Endothelial cell of umbilical vein (primary cell): ENCODE data around the gene SRRD. TPM values are rescaled to one million over a fixed set of nuclear protein-coding genes. Genes with fewer than 3 reads are reported as not detected.

Experiments
- BruUV-seq: library from RNA; stranded (reverse); fragments of 400-500 nt; replicated peaks from 2 replicates; lab custom pipeline; 2021; lab: Mats Ljungman, UMichigan
- CTCF ChIA-PET: fragments of 300-600, 350-600 bp; sonication (Branson Sonifier 250); formaldehyde crosslinking; loops from one replicate; lab custom pipeline; 2021; ENCODE audit warnings: antibody characterized with exemption, inconsistent platforms; lab: Charles Lee
- POLR2A ChIA-PET: fragments of 300-600, 350-600 bp; sonication (Branson Sonifier 250); formaldehyde crosslinking; loops from one replicate; lab custom pipeline; 2021; ENCODE audit warnings: antibody characterized with exemption, inconsistent platforms; lab: Charles Lee
- DNase-seq: peaks from one replicate; pipeline ENCODE4 v3.0.0-alpha.2; 2011; ENCODE audit warnings: low read depth, low spot score
- FAIRE-seq: peaks from 2 replicates; lab custom pipeline; 2011; peaks lifted over from hg19 to GRCh38; lab: Jason Lieb, UNC
- H2AFZ ChIP-seq: 2 replicates; pipeline ENCODE4 v1.6.0; 2012; ENCODE audit warnings: low read depth, low read length, control low read depth, inconsistent platforms
- H3K27ac ChIP-seq: 2 replicates; pipeline ENCODE4 v1.5.1; 2011; ENCODE audit warnings: low read depth, mild to moderate bottlenecking, control low read depth, low read length, moderate library complexity; ENCODE audit not compliant: insufficient read depth
- H3K27me3 ChIP-seq, 2 experiments: 2 replicates each; pipeline versions ENCODE4 v1.6.0 to v1.6.1; 2011; ENCODE audit warnings: low read length in 2 of 2, mixed read lengths in 1 of 2; ENCODE audit not compliant: control insufficient read depth in 2 of 2, insufficient read depth in 2 of 2
- H3K36me3 ChIP-seq, 2 experiments: 2 replicates in 1 of 2; 3 replicates in 1 of 2; pipeline ENCODE4 v1.5.1; 2011; ENCODE audit warnings: low read length in 2 of 2, mild to moderate bottlenecking in 1 of 2, moderate library complexity in 1 of 2; ENCODE audit not compliant: control insufficient read depth in 2 of 2, insufficient read depth in 2 of 2; ENCODE audit errors: extremely low read depth in 1 of 2
- H3K4me1 ChIP-seq: 3 replicates; pipeline ENCODE4 v1.5.1; 2011; ENCODE audit warnings: mild to moderate bottlenecking, low read length; ENCODE audit not compliant: control insufficient read depth, insufficient read depth; ENCODE audit errors: extremely low read depth
- H3K4me2 ChIP-seq: 2 replicates; pipeline ENCODE4 v1.6.1; 2011; ENCODE audit warnings: low read length, control low read depth, mixed read lengths; ENCODE audit not compliant: insufficient read depth
- H3K4me3 ChIP-seq, 3 experiments: fragments of 200-600 bp in 1 of 3; sonication (generic), shearing (Covaris generic) in 1 of 3; replicated peaks in 1 of 3; 2 replicates each; pipeline ENCODE4 v1.5.1; 2011 to 2016; ENCODE audit warnings: control low read depth in 3 of 3, low read length in 3 of 3, mild to moderate bottlenecking in 2 of 3, inconsistent platforms in 1 of 3, low read depth in 1 of 3, moderate library complexity in 1 of 3; ENCODE audit not compliant: insufficient read depth in 1 of 3
- H3K79me2 ChIP-seq: 2 replicates; pipeline ENCODE4 v1.6.0; 2012; ENCODE audit warnings: low read length, inconsistent platforms; ENCODE audit not compliant: control insufficient read depth, insufficient read depth
- H3K9ac ChIP-seq: replicated peaks from 2 replicates; pipeline ENCODE3; 2011; ENCODE audit warnings: low read length, control low read depth; ENCODE audit not compliant: insufficient read depth; ENCODE audit errors: extremely low read depth
- H3K9me1 ChIP-seq: replicated peaks from 3 replicates; pipeline ENCODE4 v1.6.0; 2011; ENCODE audit warnings: mild to moderate bottlenecking, low read length; ENCODE audit not compliant: control insufficient read depth, insufficient read depth; ENCODE audit errors: extremely low read depth
- H3K9me3 ChIP-seq: replicated peaks from 2 replicates; pipeline ENCODE4 v1.5.1; 2012; ENCODE audit warnings: low read length, inconsistent platforms; ENCODE audit not compliant: control insufficient read depth, insufficient read depth
- H4K20me1 ChIP-seq: replicated peaks from 2 replicates; pipeline ENCODE3; 2011; ENCODE audit warnings: mild to moderate bottlenecking, low read length; ENCODE audit not compliant: control insufficient read depth, insufficient read depth; ENCODE audit errors: extremely low read depth
- CTCF ChIP-seq, 2 donors: IDR thresholded peaks; 1 replicate in 1 of 2; 2 replicates in 1 of 2; pipeline ENCODE4 v1.5.1; 2011; ENCODE audit warnings: low read length in 2 of 2, mild to moderate bottlenecking in 2 of 2, moderate library complexity in 2 of 2, control low read depth in 1 of 2, inconsistent platforms in 1 of 2, low read depth in 1 of 2; ENCODE audit not compliant: insufficient read depth in 1 of 2; ENCODE audit errors: extremely low read depth in 1 of 2
- EZH2 ChIP-seq: IDR thresholded peaks from 2 replicates; pipeline ENCODE4 v1.6.1; 2012; ENCODE audit warnings: borderline replicate concordance, low read depth, mild to moderate bottlenecking, moderate library complexity, low read length, inconsistent platforms; ENCODE audit not compliant: severe bottlenecking
- FOS ChIP-seq: IDR thresholded peaks from 2 replicates; pipeline ENCODE4 v1.6.1; 2011; ENCODE audit warnings: mild to moderate bottlenecking, low read length, moderate library complexity, borderline replicate concordance; ENCODE audit not compliant: insufficient read depth
- GATA2 ChIP-seq: IDR thresholded peaks from 2 replicates; pipeline ENCODE4 v1.7.0; 2011; ENCODE audit warnings: low read depth, mild to moderate bottlenecking, moderate library complexity, mixed read lengths, low read length; ENCODE audit not compliant: insufficient read length, insufficient read depth
- JUN ChIP-seq: IDR thresholded peaks from 2 replicates; pipeline ENCODE4 v1.6.1; 2011; ENCODE audit warnings: borderline replicate concordance, low read depth; ENCODE audit not compliant: insufficient read length, insufficient read depth
- MAX ChIP-seq: IDR thresholded peaks from 2 replicates; pipeline ENCODE4 v1.6.1; 2011; ENCODE audit not compliant: insufficient read depth, insufficient read length
- MYC ChIP-seq: IDR thresholded peaks from one replicate; pipeline ENCODE4 v1.6.1; 2011; ENCODE audit warnings: mild to moderate bottlenecking, low read depth, low read length
- POLR2A ChIP-seq: IDR thresholded peaks from 2 replicates; pipeline ENCODE4 v1.6.1; 2012; ENCODE audit warnings: low read depth, mild to moderate bottlenecking, control low read depth, low read length
- POLR2AphosphoS5 ChIP-seq: IDR thresholded peaks from 2 replicates; pipeline ENCODE4 v1.6.1; 2012; ENCODE audit warnings: low read depth, mild to moderate bottlenecking, control low read depth, low read length, moderate library complexity; ENCODE audit not compliant: insufficient read depth
- dilution Hi-C: fragments of 300-500 bp; cut with MboI; formaldehyde crosslinking; loops from one replicate; pipeline ENCODE4 v1.15.0; 2019; ENCODE audit warnings: low sequenced_read_pairs; ENCODE audit not compliant: extremely low pct_ligation_motif_present
- intact Hi-C: fragments of 100-400 bp; cut with micrococcal nuclease; formaldehyde crosslinking; loops from one replicate; pipeline ENCODE4 v1.10.0; 2022
- polyA plus RNA-seq, 4 experiments: library from polyadenylated mRNA; depleted of rRNA in 3 of 4; stranded (reverse) in 3 of 4; unstranded in 1 of 4; fragments of >200 nt; gene quantifications; 2 replicates each; pipeline versions ENCODE4 v1.2.1 to v1.2.3, GENCODE V29; 2011 to 2012; ENCODE audit warnings: missing spikeins in 1 of 4
- total RNA-seq: library from RNA; stranded (reverse); gene quantifications from 2 replicates; pipeline ENCODE4 v1.2.3, GENCODE V29; 2021

The SRRD gene
- total and polyA plus RNA-seq, 2 donors (not counting 3 experiments of a cell fraction or from before 2014, with no cell fraction given) = 23.4 to 24.2 TPM

DNA sequence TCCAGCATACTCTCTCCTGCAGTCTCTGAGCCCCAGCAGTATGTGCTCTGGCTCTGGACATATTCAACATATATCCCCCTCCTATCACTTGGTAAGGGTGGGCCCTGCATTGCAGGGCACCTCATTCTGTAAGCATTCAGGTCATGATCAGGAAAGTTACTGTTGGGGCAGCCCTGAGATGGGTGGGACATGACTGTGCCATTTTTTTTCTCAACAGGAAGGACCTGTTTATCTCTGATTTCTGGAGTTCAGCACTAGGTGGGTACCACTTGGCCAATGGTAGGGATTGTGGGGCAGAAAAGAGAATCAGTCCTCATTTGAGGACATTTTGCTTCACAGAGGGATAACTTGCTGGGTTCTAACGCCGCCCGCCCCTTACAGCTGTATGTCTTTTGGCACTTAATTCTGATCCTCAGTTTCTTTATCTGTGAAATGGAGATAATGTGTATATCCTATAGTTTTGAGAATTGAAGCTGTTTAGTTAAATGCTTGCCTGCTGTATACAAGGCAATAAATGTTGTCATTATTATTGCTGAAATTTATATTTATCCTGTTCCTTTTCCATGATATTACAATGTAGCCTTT, 2.2 kb downstream of the SRRD start:
- FAIRE-seq = no peak
- intact Hi-C loops = loop anchor here (5.0 kb wide), 1 partner anchor 1364 kb away; no protein-coding TSS in a partner anchor
- peaks cover 36% of the 10 kb centered on the region for H3K79me2 ChIP-seq

More for the DNA sequence above, 2.2 kb downstream of the SRRD start:
- H3K4me1 ChIP-seq = peaks cover 24% of the 10 kb centered on the region
- dilution Hi-C loops = no loop called here
- H3K36me3 ChIP-seq = peaks cover 10 to 15% of the 10 kb centered on the region in 2 experiments
- no peak for DNase-seq
- no peaks in the 10 kb centered on the region for H4K20me1 ChIP-seq
- no peaks in the 10 kb centered on the region for H3K9me1 ChIP-seq
- H3K9me3 ChIP-seq = no peaks in the 10 kb centered on the region
- no TSS peak for BruUV-seq
- H3K4me2 ChIP-seq = no peak overlapping the region
- TF ChIP-seq FOS (no peak), EZH2 (no peak), MYC (no peak), CTCF (IDR thresholded peaks at IDR 0.05; ENCODE audit: extremely low read depth in 1 of 2, insufficient read depth in 1 of 2, low read depth in 1 of 2, low read length in 2 of 2) (no peak), MAX (no peak), GATA2 (no peak), POLR2A (no peak), POLR2AphosphoS5 (no peak), JUN (no peak)
- no peaks in the 10 kb centered on the region for H3K27me3 ChIP-seq
- ChIA-PET POLR2A (no interaction called here), CTCF (interaction anchor here (0.7 to 1.9 kb wide), 2 partner anchors 17 to 19 kb away, joined by 4 to 6 read pairs; no protein-coding TSS in a partner anchor)
- no peak overlapping the region for H3K27ac ChIP-seq
- H3K4me3 ChIP-seq = no peak overlapping the region
- H2AFZ ChIP-seq = no peak overlapping the region
- H3K9ac ChIP-seq = no peak overlapping the region
